Endothelial cell of hepatic sinusoid (primary cell): ENCODE data around the gene PLEKHG5.

ENCODE experiments used
- in situ Hi-C: cut with HindIII; loops from 2 replicates; pipeline ENCODE4 v1.10.0; 2017; ENCODE audit warnings: low sequenced_read_pairs

PLEKHG5 gene

GRCh38 chr1:6491480-6491962, at the start of gene PLEKHG5:
Gene PLEKHG5, minus strand, starts transcription at chr1:6491667. Its CDS starts 14,096 bp downstream, at chr1:6477571.
- in situ Hi-C loops = loop anchor here (5.0 kb wide), 2 partner anchors 46 to 79 kb away; no protein-coding TSS in a partner anchor

GRCh38 chr1:6538956-6539355, 47.5 kb upstream of the PLEKHG5 start:
- in situ Hi-C loops = loop anchor here (5.0 kb wide), 1 partner anchor 47 kb away; the partner anchor contains the start of gene PLEKHG5

- in situ Hi-C loops = loop anchor here (5.0 kb wide), 1 partner anchor 44 kb away; the partner anchor contains the start of gene PLEKHG5
Measured at GRCh38 chr1:6536291-6536690, 44.8 kb upstream of the PLEKHG5 start.

- in situ Hi-C loops = loop anchor here (5.0 kb wide), 1 partner anchor 43 kb away; the partner anchor contains the start of gene PLEKHG5
Measured at GRCh38 chr1:6535214-6535613, 43.7 kb upstream of the PLEKHG5 start.

- in situ Hi-C loops = no loop called here
Measured at GRCh38 chr1:6534248-6534822, 42.9 kb upstream of the PLEKHG5 start.

DNA sequence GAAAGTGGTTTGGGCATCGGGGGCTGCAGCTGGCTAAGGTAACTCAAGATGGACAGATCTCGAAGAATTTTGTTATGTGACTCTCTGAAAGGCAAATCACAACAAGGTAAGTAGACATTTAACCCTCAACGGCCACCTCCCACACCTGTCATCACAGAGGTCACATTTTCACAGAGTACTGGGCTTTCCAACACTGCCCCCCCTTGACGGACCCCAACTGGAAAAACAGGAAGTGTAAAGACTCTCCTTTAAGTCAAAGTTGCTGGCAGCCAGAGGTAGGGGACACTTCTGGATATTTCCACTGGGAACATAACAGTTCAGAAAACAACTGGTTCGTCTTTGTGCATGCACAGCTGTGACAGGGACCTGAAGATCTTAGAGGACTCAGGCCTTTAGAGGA, 40.5 kb upstream of the PLEKHG5 start:
- in situ Hi-C loops = no loop called here

DNA sequence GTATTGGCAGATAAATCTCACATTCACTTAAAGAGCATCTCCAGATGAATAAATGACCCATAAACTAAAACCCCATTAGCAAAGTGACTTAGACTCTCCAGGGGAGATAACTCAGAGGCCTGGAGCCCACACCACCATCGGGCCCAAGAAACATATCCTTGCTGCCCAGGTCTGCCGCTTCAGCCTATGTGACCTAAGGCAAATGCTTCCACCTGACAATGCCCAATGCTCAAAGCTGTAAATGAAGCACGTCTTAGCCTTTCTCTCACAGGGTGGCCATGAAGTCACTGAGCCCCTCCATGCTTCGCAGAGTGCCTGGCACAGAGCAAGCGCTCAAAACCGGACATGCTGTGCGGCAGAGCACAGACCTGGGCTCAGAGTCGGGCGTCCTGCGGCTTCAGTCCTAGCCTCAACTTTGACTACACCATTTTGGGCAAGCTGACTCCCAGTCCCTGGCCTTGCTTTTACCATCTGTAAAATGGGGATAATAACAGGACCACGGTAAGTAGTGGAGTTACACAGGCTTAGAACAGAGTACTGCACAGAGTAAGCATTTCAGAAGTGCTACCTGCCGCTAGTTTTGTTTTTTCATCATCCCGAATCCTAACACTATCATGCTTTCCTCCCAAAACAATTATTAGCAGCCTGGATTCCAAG, 39.2 kb upstream of the PLEKHG5 start:
- in situ Hi-C loops = no loop called here

DNA sequence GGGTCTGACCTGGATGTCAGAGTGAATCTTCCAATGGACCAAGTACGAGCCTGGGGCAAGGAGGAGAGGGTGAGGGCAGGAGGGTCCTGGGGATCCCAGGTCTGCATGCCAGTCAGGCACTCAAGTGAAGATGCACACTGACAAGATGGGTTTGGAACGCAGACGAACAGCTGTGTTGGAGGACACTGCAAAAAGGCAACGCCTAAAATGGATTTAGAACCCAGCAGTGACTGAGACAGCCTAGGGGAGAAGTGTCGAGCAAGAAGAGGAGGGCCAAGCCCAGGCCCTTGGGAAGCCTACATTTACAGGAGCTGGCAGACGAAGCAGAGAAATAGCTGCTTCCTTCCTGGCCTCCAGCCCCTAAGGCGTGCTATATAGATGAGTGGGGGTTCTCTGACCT, 37.0 kb upstream of the PLEKHG5 start:
- in situ Hi-C loops = no loop called here

DNA sequence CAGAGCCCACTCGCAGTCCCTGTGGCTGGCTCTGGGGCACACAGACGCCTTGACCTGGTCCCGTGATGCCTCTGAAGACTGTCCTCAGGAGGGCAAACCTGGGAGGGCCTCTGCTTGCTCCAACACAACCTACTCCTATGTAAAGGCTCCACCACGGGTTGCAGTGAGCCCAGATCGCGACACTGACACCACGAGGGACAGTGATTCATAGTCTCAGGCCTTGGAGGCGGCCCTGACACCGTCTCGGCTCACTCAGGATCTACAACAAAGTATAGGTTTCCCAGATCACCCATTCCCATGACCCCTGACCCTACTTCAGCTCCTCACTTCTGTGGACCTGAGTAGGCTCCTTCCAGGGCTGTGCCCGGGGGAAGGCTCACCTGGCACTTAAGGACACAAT, 34.8 kb upstream of the PLEKHG5 start:
- in situ Hi-C loops = no loop called here

DNA sequence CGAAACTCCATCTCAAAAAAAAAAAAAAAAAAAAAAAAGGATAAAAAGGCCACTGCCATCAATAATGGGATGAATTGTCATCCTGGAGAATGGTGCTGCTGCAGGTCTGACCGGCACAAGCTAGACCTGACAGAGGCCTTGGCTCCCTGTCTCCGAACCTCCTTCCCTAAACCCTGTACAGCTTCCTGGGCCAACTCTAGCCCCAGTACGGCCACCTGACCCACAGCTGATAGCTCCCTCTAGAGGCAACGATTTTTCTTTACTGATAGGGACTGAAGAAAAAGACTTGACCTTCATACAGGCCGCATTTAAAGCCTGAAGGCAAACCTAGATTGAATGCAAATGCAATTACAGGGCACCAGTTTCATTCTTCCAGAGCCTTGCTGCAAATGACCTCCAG, 32.1 kb upstream of the PLEKHG5 start:
- in situ Hi-C loops = no loop called here

GRCh38 chr1:6521536-6521935, 30.1 kb upstream of the PLEKHG5 start:
- in situ Hi-C loops = no loop called here

GRCh38 chr1:6519935-6520671, 28.6 kb upstream of the PLEKHG5 start:
- in situ Hi-C loops = no loop called here

- in situ Hi-C loops = no loop called here
Measured at GRCh38 chr1:6519491-6519934, 28.0 kb upstream of the PLEKHG5 start.

- in situ Hi-C loops = no loop called here
Measured at GRCh38 chr1:6517435-6517851, 26.0 kb upstream of the PLEKHG5 start.

GRCh38 chr1:6515771-6516170, 24.3 kb upstream of the PLEKHG5 start:
- in situ Hi-C loops = no loop called here

- in situ Hi-C loops = no loop called here
Measured at GRCh38 chr1:6513320-6513801, 21.9 kb upstream of the PLEKHG5 start.

- in situ Hi-C loops = no loop called here
Measured at GRCh38 chr1:6512908-6513280, 21.4 kb upstream of the PLEKHG5 start.

GRCh38 chr1:6512245-6512907, 20.9 kb upstream of the PLEKHG5 start:
- in situ Hi-C loops = no loop called here

- in situ Hi-C loops = no loop called here
Measured at GRCh38 chr1:6511561-6512244, 20.2 kb upstream of the PLEKHG5 start.

GRCh38 chr1:6511056-6511455, 19.6 kb upstream of the PLEKHG5 start:
- in situ Hi-C loops = no loop called here
